HG02610 (cell line): ENCODE data around the gene CWC27.
A peak's percentile ranks its signal among the peaks of the same experiment; 100 is the strongest.

ENCODE experiments used
- ATAC-seq: cut with Tn5 transposase; IDR thresholded peaks from one replicate; pipeline ENCODE4 v1.9.1; 2021; ENCODE audit warnings: mild to moderate bottlenecking, moderate library complexity; ENCODE audit not compliant: unreplicated experiment

CWC27 gene

GRCh38 chr5:65029178-65029577 lies 260.4 kb downstream of the CWC27 start:
- no peak for ATAC-seq

DNA sequence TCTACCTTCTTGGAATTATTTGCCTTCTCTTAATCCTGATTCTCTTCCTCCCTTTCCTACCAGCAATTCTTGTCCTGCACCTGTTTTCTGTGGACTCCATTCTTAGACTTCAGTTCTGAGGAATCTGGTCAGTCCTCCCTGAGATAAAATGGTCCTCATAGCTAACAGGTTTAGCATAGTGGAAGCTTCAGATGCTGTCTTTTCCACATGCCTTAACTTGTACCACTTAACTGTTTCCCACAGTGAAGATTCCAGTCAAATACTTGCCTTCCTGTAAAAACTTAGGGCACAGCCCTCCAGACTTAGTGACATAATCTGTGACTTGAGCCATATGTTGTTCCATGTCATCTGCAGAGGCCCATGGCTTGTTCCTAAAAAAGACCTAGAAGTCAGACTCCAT lies 261.3 kb downstream of the CWC27 start:
- no peak for ATAC-seq

GRCh38 chr5:65032250-65032649 lies 263.5 kb downstream of the CWC27 start:
- ATAC-seq, result no peak

DNA sequence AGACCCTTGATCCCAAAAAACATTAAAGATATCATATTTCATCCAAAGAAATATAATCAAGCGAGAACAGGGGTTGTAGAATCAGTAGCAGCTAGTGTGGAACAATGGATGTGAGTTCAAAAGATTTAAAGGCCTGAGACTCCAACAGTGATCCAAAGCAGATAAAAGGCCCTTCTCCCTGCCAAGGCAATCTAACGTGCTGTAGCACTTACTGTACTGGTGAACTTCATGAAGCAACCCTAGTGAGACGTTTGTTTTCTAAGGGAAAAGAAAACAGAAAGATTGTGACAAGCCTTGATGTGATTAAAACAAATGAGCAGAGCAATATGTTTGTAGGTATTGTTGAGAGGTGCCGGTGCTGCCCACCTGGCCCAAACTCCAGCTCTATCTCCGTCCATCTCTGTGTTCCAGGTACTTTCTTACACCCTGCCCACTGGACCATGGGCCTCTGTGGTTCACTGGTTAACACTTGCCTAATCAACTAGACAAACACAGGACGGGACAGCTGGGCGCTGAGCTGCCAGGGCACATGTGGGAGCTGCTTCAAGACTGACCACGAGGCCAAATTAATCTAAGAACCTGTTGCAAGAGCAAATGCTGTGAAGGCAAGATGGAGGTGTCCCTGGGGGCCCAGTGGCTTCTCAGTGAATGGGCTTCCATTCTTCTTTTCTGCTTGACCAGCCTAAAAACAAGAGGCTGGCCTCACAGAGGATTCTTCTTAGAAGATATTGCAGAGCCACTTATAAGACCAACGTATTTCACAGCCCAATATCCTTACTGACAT lies 265.5 kb downstream of the CWC27 start:
- no peak for ATAC-seq

DNA sequence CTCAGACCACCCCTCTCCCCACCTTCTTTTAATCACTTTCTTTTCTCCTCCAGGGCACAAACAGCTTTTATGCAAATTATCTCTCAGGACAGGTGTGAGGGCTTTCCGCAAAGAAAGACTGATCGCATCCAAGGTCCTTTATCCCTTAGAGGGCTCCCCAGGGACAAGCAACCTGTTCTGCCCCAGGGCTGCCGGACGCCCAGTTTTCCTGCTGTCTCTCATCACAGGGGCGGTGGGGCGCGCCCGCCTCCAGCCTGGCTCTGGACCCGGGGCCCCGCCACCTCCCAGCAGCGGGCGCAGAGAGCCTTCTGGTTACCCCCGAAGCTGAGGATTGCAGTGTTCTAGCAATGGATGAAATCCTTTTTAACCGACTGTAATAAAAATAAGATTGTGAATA lies 266.1 kb downstream of the CWC27 start:
- no peak for ATAC-seq

DNA sequence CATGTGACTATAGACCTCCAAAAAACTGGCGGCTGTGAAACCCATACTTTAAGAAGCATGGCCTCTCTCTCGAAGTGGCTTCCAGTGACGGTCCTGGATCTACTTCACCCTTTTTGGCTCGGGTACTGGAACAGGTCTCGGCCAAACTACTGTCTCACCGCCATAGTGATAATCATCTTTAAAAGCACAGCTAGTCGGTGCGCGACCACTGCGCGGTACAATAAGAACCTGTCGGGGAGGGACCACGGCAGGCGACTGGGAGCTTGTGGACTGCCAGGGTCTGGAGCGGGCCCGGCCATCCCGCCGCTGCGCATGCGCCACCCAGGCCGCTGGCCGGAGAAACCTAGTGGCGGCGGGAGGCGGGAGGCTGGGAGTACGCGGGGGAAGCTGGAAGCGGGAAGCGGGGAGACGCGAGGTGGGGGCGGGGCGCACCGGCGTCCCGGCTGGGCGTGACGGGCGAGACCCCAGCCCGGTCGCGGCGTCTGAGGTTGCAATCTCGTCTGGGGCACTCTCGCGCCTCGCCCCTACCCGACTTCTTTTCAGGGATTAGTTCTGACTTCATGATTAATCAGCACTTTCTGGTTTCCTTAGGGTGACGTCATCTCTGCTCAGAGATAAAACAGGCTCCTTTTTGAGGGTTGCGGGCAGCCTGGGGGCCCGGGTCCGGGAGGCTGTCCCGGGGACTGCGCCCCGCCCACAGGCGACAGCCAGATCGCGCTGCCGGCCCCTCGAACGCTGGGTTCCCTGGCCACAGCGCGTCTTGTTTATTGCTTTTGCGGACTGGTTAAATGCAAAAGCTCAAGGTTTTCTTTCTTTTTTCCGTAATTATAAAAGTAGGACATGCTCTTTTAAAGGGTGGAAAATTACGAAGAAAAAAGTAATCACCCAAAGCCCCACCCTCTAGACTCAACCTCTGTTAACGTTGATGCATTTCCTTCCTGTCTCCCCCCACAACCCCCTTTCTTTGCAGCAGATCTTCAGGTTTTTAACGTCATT lies 266.8 kb downstream of the CWC27 start:
- ATAC-seq, result peak; percentile 86

- no peak for ATAC-seq
Measured at GRCh38 chr5:65037831-65038815, 269.4 kb downstream of the CWC27 start.

GRCh38 chr5:65041296-65042158 lies 272.8 kb downstream of the CWC27 start:
- ATAC-seq, result no peak

GRCh38 chr5:65043843-65044359 lies 275.2 kb downstream of the CWC27 start:
- ATAC-seq, result peak; percentile 31

GRCh38 chr5:65047225-65047624 lies 278.5 kb downstream of the CWC27 start:
- ATAC-seq, result no peak

- peak; percentile 79 for ATAC-seq
Measured at GRCh38 chr5:65047948-65048690, 279.4 kb downstream of the CWC27 start.

- ATAC-seq, result peak; percentile 24
Measured at GRCh38 chr5:65050140-65050539, 281.4 kb downstream of the CWC27 start.

DNA sequence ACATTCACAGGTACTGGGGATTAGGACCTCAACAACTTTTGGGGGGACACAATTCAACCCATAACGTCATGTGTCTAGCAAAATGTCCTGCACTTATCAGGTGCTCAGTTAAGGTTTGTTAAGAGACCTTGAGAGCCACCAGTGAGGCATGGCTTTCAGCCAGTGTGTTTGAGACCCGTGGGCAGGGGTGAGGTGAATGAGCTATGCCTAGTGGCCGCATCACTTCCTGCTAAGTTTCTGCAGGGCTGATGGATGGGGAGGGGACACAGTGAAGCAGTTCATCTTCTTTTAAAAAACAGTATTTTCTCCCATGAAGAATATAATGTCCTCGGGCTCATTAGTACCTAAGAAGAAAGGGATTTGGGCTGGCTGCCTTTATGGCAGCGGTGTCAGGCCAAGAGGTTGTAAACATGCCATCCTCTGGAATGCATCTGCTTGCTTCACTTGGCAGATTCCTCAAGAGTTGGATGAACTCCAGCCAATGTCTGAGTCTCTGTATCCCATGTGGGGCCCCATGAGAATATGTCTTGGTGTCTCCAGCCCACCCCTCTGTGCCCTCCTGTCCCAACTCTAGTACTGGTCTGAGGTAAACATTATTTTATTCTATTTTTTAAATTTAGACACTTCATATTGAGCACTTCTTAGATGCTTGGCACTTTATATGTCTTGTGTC lies 282.2 kb downstream of the CWC27 start:
- no peak for ATAC-seq

DNA sequence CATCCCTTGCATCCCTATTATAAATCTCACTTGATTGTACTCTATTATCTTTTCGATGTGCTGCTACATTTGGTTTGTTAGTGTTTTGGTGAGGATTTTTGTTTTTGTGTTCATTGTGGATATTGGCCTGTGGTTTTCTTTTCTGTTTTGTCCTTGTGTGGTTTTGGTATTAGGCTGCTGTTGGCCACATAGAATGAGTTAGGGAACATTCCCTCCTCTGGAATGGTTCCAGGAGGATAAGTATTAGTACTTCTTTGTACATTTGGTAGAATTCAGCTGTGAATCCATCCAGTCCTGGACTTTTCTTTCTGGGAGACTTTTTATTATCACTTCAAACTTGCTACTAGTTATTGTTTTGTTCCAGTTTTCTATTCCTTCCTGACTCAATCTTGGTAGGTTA lies 287.2 kb downstream of the CWC27 start:
- ATAC-seq, result no peak

DNA sequence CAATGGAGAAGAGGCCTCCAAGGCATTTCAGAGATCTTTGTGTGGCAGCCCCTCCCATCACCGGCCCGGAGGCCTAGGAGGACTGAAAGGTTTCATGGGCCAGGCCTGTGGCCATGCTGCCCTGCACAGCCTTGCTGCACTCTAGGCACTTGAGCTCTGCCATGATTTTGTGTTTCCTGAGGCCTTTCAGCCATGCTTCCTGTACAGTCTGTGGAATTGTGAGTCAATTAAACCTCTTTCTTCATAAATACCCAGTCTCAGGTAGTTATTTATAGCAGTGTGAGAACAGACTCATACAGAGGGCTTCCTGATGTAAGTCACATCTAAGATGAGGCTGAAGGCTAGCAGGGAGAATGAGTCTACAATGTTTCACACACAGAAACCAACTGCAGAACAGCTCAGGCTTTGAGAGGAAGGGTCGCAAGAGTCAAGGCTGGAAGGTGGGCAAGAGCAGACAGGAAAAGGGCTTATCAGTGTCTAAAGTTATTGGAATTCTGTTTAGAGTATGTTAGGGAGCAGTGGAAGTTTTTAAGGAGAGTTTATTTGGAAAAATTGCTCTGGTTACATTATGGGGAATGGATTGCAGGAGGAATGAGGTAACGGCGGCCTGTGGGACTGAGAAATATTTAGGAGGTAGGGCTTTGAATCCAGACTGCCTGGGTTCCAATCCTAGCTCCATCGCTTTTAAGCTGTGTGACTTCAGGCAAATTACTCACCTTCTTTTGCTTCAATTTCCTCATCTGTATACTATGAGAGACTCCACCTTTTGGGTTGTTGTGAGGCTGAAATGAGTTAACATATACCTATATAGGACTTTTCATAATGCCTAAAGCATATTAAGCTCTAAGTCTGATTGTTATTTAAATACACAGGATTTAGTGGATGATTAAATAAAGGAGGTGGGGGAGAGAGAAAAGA lies 291.2 kb downstream of the CWC27 start:
- ATAC-seq, result peak; percentile 34

DNA sequence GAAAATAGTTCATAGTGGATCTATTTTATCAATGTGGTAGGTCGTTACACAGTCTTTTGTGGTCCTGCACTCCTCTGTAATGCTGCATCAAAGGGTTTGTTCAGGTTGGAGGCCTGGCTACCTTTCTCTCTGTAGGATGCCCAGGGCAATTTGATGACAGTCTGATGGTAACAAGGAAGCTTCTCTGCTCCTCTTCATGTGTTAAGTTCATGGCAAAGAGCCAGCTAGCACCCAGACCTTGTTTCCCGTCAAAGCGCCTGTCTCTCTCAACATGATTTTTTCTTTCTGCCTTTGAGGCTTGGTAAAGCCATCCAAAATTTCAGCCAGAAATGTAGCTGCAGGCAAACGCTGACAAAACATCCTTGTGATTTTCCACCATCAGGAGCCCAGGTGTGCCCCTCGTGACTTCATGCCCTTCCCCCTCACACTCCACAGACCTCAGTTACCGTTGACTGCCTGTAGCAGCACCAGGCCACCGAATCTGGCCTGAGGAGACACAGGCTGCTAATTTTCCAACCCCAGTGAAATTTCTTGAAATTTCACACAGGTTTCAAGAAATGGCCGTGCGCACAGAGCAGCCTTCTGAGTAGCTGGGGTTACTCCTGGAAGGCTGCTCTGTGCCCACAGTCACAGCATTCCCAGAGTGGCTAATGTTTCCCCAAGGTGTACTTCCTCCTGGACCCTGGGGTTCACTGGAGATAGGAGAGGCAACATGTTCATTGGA lies 292.7 kb downstream of the CWC27 start:
- peak; percentile 63 for ATAC-seq

DNA sequence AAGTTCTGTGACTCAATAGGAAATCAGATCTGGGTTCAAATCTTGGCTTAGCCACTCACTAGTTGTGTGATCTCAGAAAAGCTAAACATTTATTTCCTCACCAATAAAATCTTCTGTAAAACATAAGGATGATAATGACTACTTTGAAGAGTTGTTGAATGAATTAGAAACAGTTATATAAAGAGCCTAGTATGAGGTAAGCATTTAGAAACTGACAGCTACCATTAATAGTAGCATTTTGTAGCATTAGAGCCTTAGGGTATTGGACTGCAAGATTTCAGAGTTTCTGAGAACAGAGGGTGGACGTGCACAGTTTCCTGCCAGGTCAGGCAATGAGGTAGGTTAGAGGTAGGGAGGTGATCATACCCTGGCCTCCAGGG lies 293.2 kb downstream of the CWC27 start:
- peak; percentile 39 for ATAC-seq
